GM23248 (cell line): ENCODE measurements around the gene TBC1D3H. TPM values are rescaled to one million over a fixed set of nuclear protein-coding genes. Genes with fewer than 3 reads are reported as not detected.

Source experiments
- polyA plus RNA-seq: library from polyadenylated mRNA; unstranded; fragments of >200 nt; fragmentation: Nextera tagmentation; extraction: Ambion mirVana; gene quantifications from 2 replicates; pipeline ENCODE4 v1.2.1, GENCODE V29; 2016
- small RNA-seq: library from RNA; depleted of rRNA; stranded (forward); fragments of <200 nt; gene quantifications from one replicate; pipeline ENCODE3, GENCODE V24; 2014; ENCODE audit warnings: low read depth, low replicate concordance
- total RNA-seq: library from RNA; depleted of rRNA; stranded (reverse); fragments of >200 nt; shearing (Covaris generic); gene quantifications from 2 replicates; pipeline ENCODE4 v1.2.3, GENCODE V29; 2014; rRNA removed

TBC1D3H gene
- total and polyA plus RNA-seq, 2 experiments from 2014 or later: not detected

Small RNA genes lying within 50 kb of the gene (small RNA-seq; reads per million reads assigned to genes)
- not detected for gene RNU6-1192P

Other genes starting within 250 kb of the TBC1D3H start
- gene TBC1D3B, start 211.8 kb downstream of the TBC1D3H start, total RNA-seq: not detected in 2 replicates
- gene TBC1D3B, start 211.8 kb downstream of the TBC1D3H start, polyA plus RNA-seq: 0.64 and 1.0 TPM in 2 replicates
- gene CCL3L1, start 191.7 kb downstream of the TBC1D3H start, total RNA-seq: not detected in 2 replicates
- 0.52 TPM in 1 of 2 replicates, not detected in the other for gene CCL3L1, start 191.7 kb downstream of the TBC1D3H start, polyA plus RNA-seq
- gene CCL4L2, start 177.4 kb downstream of the TBC1D3H start, total RNA-seq: 7.6 TPM in 1 of 2 replicates, not detected in the other
- gene CCL4L2, start 177.4 kb downstream of the TBC1D3H start, polyA plus RNA-seq: 0.69 TPM in 1 of 2 replicates, not detected in the other
- gene TBC1D3I, start 123.9 kb downstream of the TBC1D3H start, total RNA-seq: not detected in 2 replicates
- not detected in 2 replicates for gene TBC1D3I, start 123.9 kb downstream of the TBC1D3H start, polyA plus RNA-seq
- not detected in 2 replicates for gene TBC1D3G, start 64.6 kb downstream of the TBC1D3H start, total RNA-seq
- not detected in 2 replicates for gene TBC1D3G, start 64.6 kb downstream of the TBC1D3H start, polyA plus RNA-seq
- 21.8 and 28.4 TPM in 2 replicates for gene ZNHIT3, start 98.2 kb upstream of the TBC1D3H start, total RNA-seq
- 43.4 and 52.0 TPM in 2 replicates for gene ZNHIT3, start 98.2 kb upstream of the TBC1D3H start, polyA plus RNA-seq
- gene MYO19, start 146.4 kb upstream of the TBC1D3H start, total RNA-seq: 34.4 and 54.8 TPM in 2 replicates
- gene MYO19, start 146.4 kb upstream of the TBC1D3H start, polyA plus RNA-seq: 14.9 and 15.7 TPM in 2 replicates
- gene PIGW, start 146.6 kb upstream of the TBC1D3H start, total RNA-seq: 5.1 and 5.2 TPM in 2 replicates
- gene PIGW, start 146.6 kb upstream of the TBC1D3H start, polyA plus RNA-seq: 8.0 and 8.6 TPM in 2 replicates
- gene GGNBP2, start 156.5 kb upstream of the TBC1D3H start, total RNA-seq: 40.1 and 45.7 TPM in 2 replicates
- 51.5 and 52.0 TPM in 2 replicates for gene GGNBP2, start 156.5 kb upstream of the TBC1D3H start, polyA plus RNA-seq
- gene DHRS11, start 203.4 kb upstream of the TBC1D3H start, total RNA-seq: 3.1 and 3.9 TPM in 2 replicates
- 4.7 and 5.0 TPM in 2 replicates for gene DHRS11, start 203.4 kb upstream of the TBC1D3H start, polyA plus RNA-seq
- gene MRM1, start 213.1 kb upstream of the TBC1D3H start, total RNA-seq: 5.9 TPM in 2 replicates
- 2.8 and 3.8 TPM in 2 replicates for gene MRM1, start 213.1 kb upstream of the TBC1D3H start, polyA plus RNA-seq